Type B pancreatic cell (in vitro differentiated cells): ENCODE results near the gene NCAM1. TPM values are rescaled to one million over a fixed set of nuclear protein-coding genes. Genes with fewer than 3 reads are reported as not detected.
A peak's percentile ranks its signal among the peaks of the same experiment; 100 is the strongest.
"Not testable (repeated sequence)": the region's sequence is repeated elsewhere in the genome, so short reads cannot be mapped to it uniquely, and the experiment has no call there.

Source experiments
- DNase-seq: peaks from one replicate; pipeline ENCODE4 v3.0.0; 2021; ENCODE audit warnings: mixed read lengths; ENCODE audit not compliant: unreplicated experiment; ENCODE audit errors: extremely low spot score
- H3K27ac Mint-ChIP-seq: 2 replicates; pipeline ENCODE4 v1.8.0; 2021; ENCODE audit warnings: mild to moderate bottlenecking, mixed read lengths
- H3K27me3 Mint-ChIP-seq: 2 replicates; pipeline ENCODE4 v1.8.0; 2021; ENCODE audit warnings: mixed read lengths
- H3K36me3 Mint-ChIP-seq: 2 replicates; pipeline ENCODE4 v1.8.0; 2021; ENCODE audit warnings: mixed read lengths
- H3K4me1 Mint-ChIP-seq: one replicate; pipeline ENCODE4 v1.8.0; 2021; ENCODE audit warnings: mixed read lengths; ENCODE audit not compliant: unreplicated experiment
- H3K4me3 Mint-ChIP-seq: 2 replicates; pipeline ENCODE4 v1.8.0; 2021; ENCODE audit warnings: mild to moderate bottlenecking, mixed read lengths
- H3K9me3 Mint-ChIP-seq: 2 replicates; pipeline ENCODE4 v1.8.0; 2021; ENCODE audit warnings: mixed read lengths
- CTCF ChIP-seq: fragments of 200-600 bp; sonication (generic); conservative IDR thresholded peaks from 2 replicates; pipeline ENCODE4 v1.5.0; 2021; ENCODE audit warnings: antibody characterized with exemption, mild to moderate bottlenecking
- long read RNA-seq: library from polyadenylated mRNA; unstranded; transcript quantifications from one replicate; pipeline ENCODE4 v2.0.0, GENCODE V29; 2020
- total RNA-seq: library from RNA; stranded (reverse); gene quantifications from 2 replicates; pipeline ENCODE4 v1.2.1, GENCODE V29; 2021; ENCODE audit warnings: low replicate concordance

Gene NCAM1
- total RNA-seq, result 21.7 and 106 TPM in 2 replicates
- long read RNA-seq, partial matches to known transcripts, result 8 of 16 reads
- long read RNA-seq, other reads (novel, unspliced or antisense), result 8 of 16 reads

- Mint-ChIP-seq H3K36me3 (no peaks in the 10 kb centered on the region), H3K9me3 (peaks cover 5% of the 10 kb centered on the region), H3K27ac (peak within 1 kb of the TSS; percentile 72), H3K4me3 (peak within 1 kb of the TSS; percentile 98), H3K27me3 (peaks cover 68% of the 10 kb centered on the region), H3K4me1 (peaks cover 9% of the 10 kb centered on the region)
- TF ChIP-seq CTCF, result no peak
- DNase-seq, result peak; percentile 94
Observed at GRCh38 chr11:112961146-112961668, at the start of gene NCAM1. Gene NCAM1 (plus strand): TSS chr11:112961420.

- TF ChIP-seq CTCF, result no peak
- no peak for DNase-seq
- H3K9me3 Mint-ChIP-seq, result no peaks in the 10 kb centered on the region
- no peak overlapping the region for H3K27ac Mint-ChIP-seq
- H3K4me1 Mint-ChIP-seq, result peaks cover 6% of the 10 kb centered on the region
- no peak overlapping the region for H3K4me3 Mint-ChIP-seq
- H3K27me3 Mint-ChIP-seq, result peaks cover 33% of the 10 kb centered on the region
- H3K36me3 Mint-ChIP-seq, result no peaks in the 10 kb centered on the region
Observed at GRCh38 chr11:112922606-112923005, 38.6 kb upstream of the NCAM1 start.

GRCh38 chr11:112924836-112925235, 36.4 kb upstream of the NCAM1 start:
- DNase-seq, H3K9me3 Mint-ChIP-seq, H3K4me3 Mint-ChIP-seq, H3K27ac Mint-ChIP-seq, H3K36me3 Mint-ChIP-seq: not testable (repeated sequence)
- Mint-ChIP-seq H3K4me1 (peaks cover 15% of the 10 kb centered on the region), H3K27me3 (peaks cover 40% of the 10 kb centered on the region)

- H3K9me3 Mint-ChIP-seq, result no peaks in the 10 kb centered on the region
Observed at GRCh38 chr11:112925516-112926310, 35.5 kb upstream of the NCAM1 start.

GRCh38 chr11:112928136-112928535, 33.1 kb upstream of the NCAM1 start:
- Mint-ChIP-seq H3K27ac (no peak overlapping the region), H3K27me3 (peaks cover 17% of the 10 kb centered on the region), H3K4me1 (peaks cover 15% of the 10 kb centered on the region), H3K4me3 (no peak overlapping the region), H3K36me3 (no peaks in the 10 kb centered on the region), H3K9me3 (peaks cover 4% of the 10 kb centered on the region)
- no peak for DNase-seq
- TF ChIP-seq CTCF, result no peak

More at GRCh38 chr11:112925516-112926310, 35.5 kb upstream of the NCAM1 start:
- no peaks in the 10 kb centered on the region for H3K36me3 Mint-ChIP-seq
- H3K4me3 Mint-ChIP-seq, result no peak overlapping the region
- TF ChIP-seq CTCF, result no peak
- peaks cover 34% of the 10 kb centered on the region for H3K27me3 Mint-ChIP-seq
- H3K4me1 Mint-ChIP-seq, result peaks cover 15% of the 10 kb centered on the region
- no peak overlapping the region for H3K27ac Mint-ChIP-seq
- no peak for DNase-seq

- Mint-ChIP-seq H3K4me1 (peaks cover 15% of the 10 kb centered on the region), H3K27me3 (peaks cover 15% of the 10 kb centered on the region), H3K4me3 (no peak overlapping the region), H3K27ac (no peak overlapping the region), H3K9me3 (peaks cover 4% of the 10 kb centered on the region), H3K36me3 (no peaks in the 10 kb centered on the region)
- DNase-seq, result no peak
- TF ChIP-seq CTCF, result no peak
Observed at GRCh38 chr11:112929432-112929831, 31.8 kb upstream of the NCAM1 start.
